Measurements from ENCODE around the gene PACSIN1. TPM values are rescaled to one million over a fixed set of nuclear protein-coding genes. Genes with fewer than 3 reads are reported as not detected.

The PACSIN1 gene
- total RNA-seq, 2 experiments from 2014 or later: 19.3 to 88.4 TPM

- Histone ChIP-seq H4K20me1 (ENCODE audit: insufficient read depth, low read length) (no peaks in the 10 kb centered on the region), H3K79me2 (ENCODE audit: insufficient read depth, low read depth, low read length) (no peaks in the 10 kb centered on the region), H3K36me3 (ENCODE audit: insufficient read depth, low read length) (no peaks in the 10 kb centered on the region; the same call in 1 of the 2 replicates), H3K9me3 (ENCODE audit: low read length) (peaks cover 17% of the 10 kb centered on the region), H2AFZ (ENCODE audit: low read length) (no peak overlapping the region), H3K27ac (ENCODE audit: low read depth, low read length, poor library complexity, severe bottlenecking) (no peak overlapping the region), H3K4me2 (ENCODE audit: low read length) (no peak overlapping the region), H3K4me3 (ENCODE audit: low read depth, low read length, poor library complexity, severe bottlenecking) (no peak overlapping the region), H3K4me1 (ENCODE audit: insufficient read depth, low read length, poor library complexity, severe bottlenecking) (peaks cover 22% of the 10 kb centered on the region), H3K9me2 (ENCODE audit: insufficient read depth, low read length) (no peaks in the 10 kb centered on the region)
- CTCF ChIA-PET (ENCODE audit: unreplicated experiment): no interaction called here
- POLR2A ChIA-PET: interaction anchor here (0.7 to 1.6 kb wide), 3 partner anchors 9 to 726 kb away, joined by 3 to 5 read pairs (median 4); partner anchors contain the start of gene RPS10
- DNase-seq (ENCODE audit: low spot score): no peak
- BruUV-seq (replicated peaks): no TSS peak
- no peak for TF ChIP-seq CTCF (conservative IDR thresholded peaks at IDR 0.05; ENCODE audit: low read length)
- TF ChIP-seq EZH2phosphoT487 (IDR thresholded peaks at IDR 0.05; ENCODE audit: borderline replicate concordance, low read depth, low read length): no peak
- intact Hi-C loops (cut with micrococcal nuclease; ENCODE audit: unreplicated experiment): no loop called here
These were observed 28.9 kb upstream of the PACSIN1 start for GRCh38 chr6:34436803-34437643.

DNA sequence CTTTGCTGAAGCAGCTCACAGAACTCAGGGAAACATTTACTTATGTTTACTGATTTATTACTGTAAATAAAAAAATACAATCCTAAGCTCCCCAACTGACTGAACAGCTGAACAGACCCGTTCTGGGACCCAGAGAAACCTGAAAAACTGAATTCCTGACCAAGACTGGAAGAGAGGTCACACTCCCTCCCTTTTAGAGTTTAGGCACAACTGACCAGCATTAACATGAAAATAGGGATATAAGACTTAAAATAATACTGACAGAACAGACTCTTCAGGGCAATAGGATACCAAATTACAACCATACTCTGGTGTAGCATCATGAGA lies 28.3 kb upstream of the PACSIN1 start:
- no peaks in the 10 kb centered on the region for H3K79me2 ChIP-seq (ENCODE audit: insufficient read depth, low read depth, low read length)
- CTCF ChIA-PET (ENCODE audit: unreplicated experiment): no interaction called here
- no peak overlapping the region for H2AFZ ChIP-seq (ENCODE audit: low read length)
- no peak overlapping the region for H3K4me3 ChIP-seq (ENCODE audit: low read depth, low read length, poor library complexity, severe bottlenecking)
- no peak for DNase-seq (ENCODE audit: low spot score)
- no peak for TF ChIP-seq EZH2phosphoT487 (IDR thresholded peaks at IDR 0.05; ENCODE audit: borderline replicate concordance, low read depth, low read length)
- TF ChIP-seq CTCF (conservative IDR thresholded peaks at IDR 0.05; ENCODE audit: low read length): no peak
- no TSS peak for BruUV-seq (replicated peaks)
- H3K36me3 ChIP-seq (ENCODE audit: insufficient read depth, low read length): no peaks in the 10 kb centered on the region; the same call in 1 of the 2 replicates
- H3K9me3 ChIP-seq (ENCODE audit: low read length): peaks cover 17% of the 10 kb centered on the region
- no peaks in the 10 kb centered on the region for H3K9me2 ChIP-seq (ENCODE audit: insufficient read depth, low read length)
- intact Hi-C loops (cut with micrococcal nuclease; ENCODE audit: unreplicated experiment): no loop called here
- H3K27ac ChIP-seq (ENCODE audit: low read depth, low read length, poor library complexity, severe bottlenecking): no peak overlapping the region
- no peak overlapping the region for H3K4me2 ChIP-seq (ENCODE audit: low read length)
- POLR2A ChIA-PET: interaction anchor here (0.7 to 1.6 kb wide), 2 partner anchors 12 to 725 kb away, joined by 3 to 5 read pairs; partner anchors contain the start of gene RPS10
- H3K4me1 ChIP-seq (ENCODE audit: insufficient read depth, low read length, poor library complexity, severe bottlenecking): peaks cover 28% of the 10 kb centered on the region
- H4K20me1 ChIP-seq (ENCODE audit: insufficient read depth, low read length): no peaks in the 10 kb centered on the region

DNA sequence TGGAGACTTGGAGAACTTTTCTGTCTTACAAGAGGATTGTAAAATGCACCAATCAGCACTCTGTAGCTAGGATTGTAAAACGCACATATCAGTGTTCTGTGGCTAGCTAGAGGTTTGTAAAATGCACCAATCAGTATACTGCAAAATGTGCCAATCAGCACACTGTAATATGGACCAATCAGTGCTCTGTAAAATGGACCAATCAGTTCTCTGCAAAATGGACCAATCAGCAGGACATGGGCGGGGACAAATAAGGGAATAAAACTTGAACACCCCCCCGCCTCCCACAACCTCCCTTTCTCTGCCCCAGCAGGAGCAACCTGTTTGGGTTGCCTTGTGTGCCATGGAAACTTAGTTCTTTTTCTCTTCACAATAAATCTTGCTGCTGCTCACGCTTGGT lies 27.2 kb upstream of the PACSIN1 start:
- no peak for DNase-seq (ENCODE audit: low spot score)
- Histone ChIP-seq H3K9me2 (ENCODE audit: insufficient read depth, low read length) (no peaks in the 10 kb centered on the region), H4K20me1 (ENCODE audit: insufficient read depth, low read length) (no peaks in the 10 kb centered on the region), H3K4me1 (ENCODE audit: insufficient read depth, low read length, poor library complexity, severe bottlenecking) (peaks cover 28% of the 10 kb centered on the region), H2AFZ (ENCODE audit: low read length) (no peak overlapping the region), H3K9me3 (ENCODE audit: low read length) (peaks cover 17% of the 10 kb centered on the region), H3K79me2 (ENCODE audit: insufficient read depth, low read depth, low read length) (no peaks in the 10 kb centered on the region), H3K27ac (ENCODE audit: low read depth, low read length, poor library complexity, severe bottlenecking) (no peak overlapping the region), H3K36me3 (ENCODE audit: insufficient read depth, low read length) (no peaks in the 10 kb centered on the region; the same call in 1 of the 2 replicates), H3K4me2 (ENCODE audit: low read length) (no peak overlapping the region), H3K4me3 (ENCODE audit: low read depth, low read length, poor library complexity, severe bottlenecking) (no peak overlapping the region)
- TF ChIP-seq CTCF (conservative IDR thresholded peaks at IDR 0.05; ENCODE audit: low read length) (no peak), EZH2phosphoT487 (IDR thresholded peaks at IDR 0.05; ENCODE audit: borderline replicate concordance, low read depth, low read length) (no peak)
- intact Hi-C loops (cut with micrococcal nuclease; ENCODE audit: unreplicated experiment): no loop called here
- ChIA-PET POLR2A (no interaction called here), CTCF (ENCODE audit: unreplicated experiment) (no interaction called here)
- BruUV-seq (replicated peaks): no TSS peak

All from OCI-LY7 (cell line).